SIG-M5 treated with dmso at 0.1 percent for 504 hours (cell line): ENCODE measurements around the gene PRTG.

Experiments used
- DNase-seq: peaks from one replicate; lab custom pipeline; 2025; ENCODE audit not compliant: unreplicated experiment; lab: John Stamatoyannopoulos, UW

Gene PRTG

DNA sequence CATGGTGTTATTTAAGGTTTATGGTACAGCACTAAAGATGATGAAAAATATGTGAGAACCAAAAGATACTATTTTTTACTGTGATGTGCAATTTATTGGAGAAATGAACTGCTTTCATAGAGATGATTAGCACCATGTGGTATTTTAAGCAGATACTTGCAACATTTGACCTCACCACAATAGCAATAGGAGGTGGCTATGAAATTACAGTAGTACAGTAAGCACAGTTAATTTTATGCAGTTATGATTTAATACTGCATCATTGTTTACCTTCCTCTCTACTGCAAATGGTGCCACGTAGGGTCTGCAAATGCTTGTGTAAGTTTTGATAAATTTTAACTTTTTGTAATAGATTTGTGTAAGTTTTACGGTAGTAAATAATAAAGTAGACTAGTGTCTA is 168.9 kb downstream of the PRTG start:
- DNase-seq, result no peak

DNA sequence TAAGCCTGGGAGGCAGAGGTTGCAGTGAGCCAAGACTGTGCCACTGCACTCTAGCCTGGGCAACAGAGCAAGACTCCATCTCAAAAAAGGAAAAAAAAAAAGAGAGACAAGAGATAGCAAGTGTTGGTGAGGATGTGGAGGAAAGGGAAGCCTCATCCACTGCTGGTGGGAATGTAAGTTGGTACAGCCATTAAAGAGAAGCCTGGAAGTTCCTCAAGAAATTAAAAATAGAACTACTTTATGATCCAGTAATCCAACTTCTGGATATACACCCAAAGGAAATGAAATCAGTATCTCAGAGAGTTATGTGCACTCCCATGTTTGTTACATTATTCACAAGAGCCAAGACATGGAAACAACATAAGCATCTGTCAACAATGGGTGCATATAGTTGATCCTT is 169.7 kb downstream of the PRTG start:
- no peak for DNase-seq

DNA sequence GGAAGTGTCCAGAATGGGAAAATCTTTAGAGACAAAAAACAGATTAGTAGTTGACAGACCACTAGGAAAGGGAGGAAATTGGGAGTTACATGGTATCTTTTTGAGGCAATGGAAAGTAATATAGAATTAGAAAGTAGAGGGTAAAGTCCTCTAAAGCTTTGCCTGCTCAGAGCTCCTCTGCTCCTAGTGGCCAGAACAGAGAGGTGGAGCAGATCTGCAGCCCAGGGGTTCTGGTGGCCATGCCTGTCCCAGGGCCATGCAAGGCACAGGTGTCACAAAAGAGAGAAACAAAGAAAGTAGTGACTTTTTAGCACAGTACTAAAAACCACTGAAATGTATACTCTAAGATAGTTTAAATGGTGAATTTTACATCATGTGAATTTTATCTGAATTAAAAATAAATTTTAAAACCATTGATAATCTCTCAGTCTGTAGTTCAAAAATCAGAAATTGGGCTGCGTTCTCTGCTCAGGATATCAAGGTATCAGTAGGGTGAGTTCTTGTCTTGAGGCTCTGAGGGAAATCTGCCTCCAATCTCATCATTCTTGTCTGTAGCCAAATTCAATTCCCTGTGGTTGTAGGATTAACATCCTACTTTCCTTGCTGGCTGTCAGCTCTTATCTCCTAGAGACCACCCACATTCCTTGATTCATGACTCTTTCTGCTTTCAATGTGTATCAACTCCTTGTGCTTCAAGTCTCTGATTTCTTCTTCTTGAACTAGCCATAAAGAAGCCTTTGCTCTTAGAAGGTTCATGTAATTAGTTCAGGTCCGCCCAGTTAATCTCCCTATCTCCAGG is 178.4 kb downstream of the PRTG start:
- DNase-seq, result no peak

DNA sequence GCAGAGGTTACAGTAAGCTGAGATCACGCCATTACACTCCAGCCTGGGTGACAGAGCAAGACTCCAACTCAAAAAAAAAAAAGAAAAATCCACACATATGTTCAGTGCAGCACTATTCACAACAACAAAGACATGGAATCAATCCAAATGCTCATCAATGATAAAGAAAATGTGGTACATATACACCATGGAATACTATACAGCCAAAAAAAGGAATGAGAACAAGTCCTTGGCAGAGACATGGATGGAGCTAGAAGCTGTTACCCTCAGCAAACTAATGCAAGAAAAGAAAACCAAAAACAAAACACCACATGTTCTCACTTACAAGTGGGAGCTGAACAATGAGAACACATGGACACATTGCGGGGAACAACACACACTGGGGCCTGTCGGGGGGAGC is 180.4 kb downstream of the PRTG start:
- DNase-seq, result no peak
